K562 (cell line): ENCODE measurements around the gene PCP4L1. TPM values are rescaled to one million over a fixed set of nuclear protein-coding genes. Genes with fewer than 3 reads are reported as not detected.

ENCODE experiments used
- CBX5 ChIP-seq: IDR thresholded peaks from 2 replicates; pipeline ENCODE4 v1.6.1; 2014; ENCODE audit warnings: low read depth, borderline replicate concordance
- FIP1L1 ChIP-seq: fragments of 200-400 bp; formaldehyde crosslinking; IDR thresholded peaks from 2 replicates; pipeline ENCODE4 v1.6.1; 2018; ENCODE audit warnings: mild to moderate bottlenecking, low read depth, low read length; ENCODE audit not compliant: poor library complexity, severe bottlenecking
- HINFP ChIP-seq: fragments of 450-650 bp; conservative IDR thresholded peaks from 2 replicates; pipeline ENCODE4 v1.6.1; 2016; ENCODE audit warnings: missing genetic modification characterization, low read depth, mild to moderate bottlenecking, control low read depth, missing compliant biosample characterization
- MEIS2 ChIP-seq: fragments of 450-650 bp; IDR thresholded peaks from 2 replicates; pipeline ENCODE4 v1.6.1; 2014; ENCODE audit warnings: mild to moderate bottlenecking; ENCODE audit not compliant: partially characterized antibody
- PTBP1 ChIP-seq: fragments of 200-400 bp; formaldehyde crosslinking; IDR thresholded peaks from 2 replicates; pipeline ENCODE4 v1.6.1; 2017; ENCODE audit warnings: low read depth, low read length
- SMAD3 ChIP-seq: fragments of 450-650 bp; formaldehyde crosslinking; conservative IDR thresholded peaks from 2 replicates; pipeline ENCODE4 v1.4.0; 2020; ENCODE audit warnings: mild to moderate bottlenecking
- TCFL5 ChIP-seq: fragments of 250-450 bp; sonication (Bioruptor Pico); conservative IDR thresholded peaks from 2 replicates; pipeline ENCODE4 v1.6.1; 2021; ENCODE audit warnings: mild to moderate bottlenecking, moderate library complexity, matching md5 sums
- polyA plus RNA-seq, 8 experiments: library from polyadenylated mRNA; depleted of rRNA in 4 of 8; stranded (reverse) in 5 of 8; unstranded in 3 of 8; fragments of >200 nt; fragmentation: Nextera tagmentation in 2 of 8; fragmentation: Illumina TruSeq in 1 of 8; extraction: Ambion mirVana in 2 of 8; extraction: Trizol in 1 of 8; gene quantifications; 2 replicates each; pipeline versions ENCODE4 v1.2.1 to v1.2.3, GENCODE V29; 2011 to 2014; ENCODE audit warnings: inconsistent platforms in 1 of 8, missing spikeins in 1 of 8
- total RNA-seq, 7 experiments: library from RNA; depleted of rRNA in 6 of 7; stranded (reverse); fragments of >200 nt in 6 of 7; fragmentation: Illumina TruSeq in 2 of 7; extraction: Trizol in 2 of 7; gene quantifications; 2 replicates each; pipeline versions ENCODE4 v1.2.1 to v1.2.3, GENCODE V29; 2011 to 2021; ENCODE audit warnings: low replicate concordance in 1 of 7
- TF ChIP-seq, protein P1 (sequence below): sonication (generic); formaldehyde crosslinking; IDR thresholded peaks from 2 replicates; pipeline ENCODE4 v1.8.1; 2022; ENCODE audit warnings: missing genetic modification reagents
- TF ChIP-seq, protein P2 (sequence below), 3 experiments: IDR thresholded peaks in 2 of 3; conservative IDR thresholded peaks in 1 of 3; 2 replicates each; pipeline ENCODE4 v1.5.1; 2011 to 2012; ENCODE audit warnings: low read length in 3 of 3, mild to moderate bottlenecking in 3 of 3, control low read depth in 2 of 3, improper control_type of control experiment in 1 of 3, inconsistent platforms in 1 of 3, low read depth in 1 of 3, mixed read lengths in 1 of 3, moderate library complexity in 1 of 3; ENCODE audit not compliant: insufficient read depth in 2 of 3
- TF ChIP-seq, protein P3 (sequence below): fragments of 200-600 bp; sonication (generic); IDR thresholded peaks from one replicate; pipeline ENCODE4 v1.6.1; 2012; ENCODE audit warnings: mild to moderate bottlenecking, low read depth, low read length, inconsistent platforms

Gene PCP4L1
- total and polyA plus RNA-seq, 9 of the 15 experiments (the other 6 are each of a cell fraction or from before 2014, with no cell fraction given) = not detected

DNA sequence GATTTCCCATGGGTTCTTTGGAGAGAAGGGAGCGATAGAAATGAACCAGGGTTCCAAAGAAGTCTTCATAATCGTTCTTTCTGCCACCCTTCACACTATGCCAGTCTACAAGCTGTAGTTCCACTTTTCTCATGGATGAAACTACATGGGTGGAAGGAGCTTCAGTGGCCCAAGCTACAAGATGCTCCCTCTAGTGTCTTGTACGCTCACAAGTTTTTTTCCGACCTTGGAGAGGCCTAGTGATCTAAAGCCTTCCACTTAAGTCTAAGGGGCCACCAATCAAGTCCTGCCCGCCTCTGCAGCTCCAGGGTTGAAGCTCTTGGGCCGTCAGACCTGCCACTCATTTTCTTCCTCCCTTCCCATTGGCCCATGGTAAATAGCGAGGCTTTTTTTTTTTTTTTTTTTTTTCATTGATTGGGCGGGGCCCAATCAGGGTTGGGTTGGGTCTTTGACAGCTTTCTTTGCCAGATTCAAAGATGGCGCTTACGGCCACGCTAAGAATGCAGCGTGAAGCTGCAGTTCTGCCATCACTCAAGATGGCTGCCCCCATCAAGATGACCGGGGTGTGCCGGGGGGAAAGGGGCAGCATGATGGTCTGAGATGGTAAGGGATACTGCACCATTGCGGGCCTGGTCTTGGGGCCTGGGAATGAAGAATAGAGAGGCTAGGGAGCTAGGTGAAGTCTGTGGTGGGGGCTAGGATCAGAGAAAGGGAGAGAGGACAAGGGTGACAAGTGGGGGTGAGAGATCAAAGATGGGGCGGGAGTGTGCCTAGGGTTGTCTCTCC is 32.8 kb upstream of the PCP4L1 start, which contains the start of gene TOMM40L (continued):
- TF ChIP-seq HINFP (tag) (0 out of 2 replicates have a peak, but pooled peaks have one; percentile 31), PTBP1 (no peak), TCFL5 (CRISPR knock-in tag) (no peak), FIP1L1 (no peak), CBX5 (no peak), SMAD3 (0 out of 2 replicates have a peak, but pooled peaks have one; percentile 58), MEIS2 (peak; percentile 86)
- TF ChIP-seq, protein P1, sequence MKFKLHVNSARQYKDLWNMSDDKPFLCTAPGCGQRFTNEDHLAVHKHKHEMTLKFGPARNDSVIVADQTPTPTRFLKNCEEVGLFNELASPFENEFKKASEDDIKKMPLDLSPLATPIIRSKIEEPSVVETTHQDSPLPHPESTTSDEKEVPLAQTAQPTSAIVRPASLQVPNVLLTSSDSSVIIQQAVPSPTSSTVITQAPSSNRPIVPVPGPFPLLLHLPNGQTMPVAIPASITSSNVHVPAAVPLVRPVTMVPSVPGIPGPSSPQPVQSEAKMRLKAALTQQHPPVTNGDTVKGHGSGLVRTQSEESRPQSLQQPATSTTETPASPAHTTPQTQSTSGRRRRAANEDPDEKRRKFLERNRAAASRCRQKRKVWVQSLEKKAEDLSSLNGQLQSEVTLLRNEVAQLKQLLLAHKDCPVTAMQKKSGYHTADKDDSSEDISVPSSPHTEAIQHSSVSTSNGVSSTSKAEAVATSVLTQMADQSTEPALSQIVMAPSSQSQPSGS (CRISPR knock-in tag) = no peak
- TF ChIP-seq, protein P2, sequence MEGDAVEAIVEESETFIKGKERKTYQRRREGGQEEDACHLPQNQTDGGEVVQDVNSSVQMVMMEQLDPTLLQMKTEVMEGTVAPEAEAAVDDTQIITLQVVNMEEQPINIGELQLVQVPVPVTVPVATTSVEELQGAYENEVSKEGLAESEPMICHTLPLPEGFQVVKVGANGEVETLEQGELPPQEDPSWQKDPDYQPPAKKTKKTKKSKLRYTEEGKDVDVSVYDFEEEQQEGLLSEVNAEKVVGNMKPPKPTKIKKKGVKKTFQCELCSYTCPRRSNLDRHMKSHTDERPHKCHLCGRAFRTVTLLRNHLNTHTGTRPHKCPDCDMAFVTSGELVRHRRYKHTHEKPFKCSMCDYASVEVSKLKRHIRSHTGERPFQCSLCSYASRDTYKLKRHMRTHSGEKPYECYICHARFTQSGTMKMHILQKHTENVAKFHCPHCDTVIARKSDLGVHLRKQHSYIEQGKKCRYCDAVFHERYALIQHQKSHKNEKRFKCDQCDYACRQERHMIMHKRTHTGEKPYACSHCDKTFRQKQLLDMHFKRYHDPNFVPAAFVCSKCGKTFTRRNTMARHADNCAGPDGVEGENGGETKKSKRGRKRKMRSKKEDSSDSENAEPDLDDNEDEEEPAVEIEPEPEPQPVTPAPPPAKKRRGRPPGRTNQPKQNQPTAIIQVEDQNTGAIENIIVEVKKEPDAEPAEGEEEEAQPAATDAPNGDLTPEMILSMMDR (IDR thresholded peaks at IDR 0.05 in 2 of 3, conservative IDR thresholded peaks at IDR 0.05 in 1 of 3; ENCODE audit: insufficient read depth in 2 of 3, low read depth in 1 of 3, low read length in 3 of 3) = peak; percentile 72 to 88 (median 84)
- TF ChIP-seq, protein P3, sequence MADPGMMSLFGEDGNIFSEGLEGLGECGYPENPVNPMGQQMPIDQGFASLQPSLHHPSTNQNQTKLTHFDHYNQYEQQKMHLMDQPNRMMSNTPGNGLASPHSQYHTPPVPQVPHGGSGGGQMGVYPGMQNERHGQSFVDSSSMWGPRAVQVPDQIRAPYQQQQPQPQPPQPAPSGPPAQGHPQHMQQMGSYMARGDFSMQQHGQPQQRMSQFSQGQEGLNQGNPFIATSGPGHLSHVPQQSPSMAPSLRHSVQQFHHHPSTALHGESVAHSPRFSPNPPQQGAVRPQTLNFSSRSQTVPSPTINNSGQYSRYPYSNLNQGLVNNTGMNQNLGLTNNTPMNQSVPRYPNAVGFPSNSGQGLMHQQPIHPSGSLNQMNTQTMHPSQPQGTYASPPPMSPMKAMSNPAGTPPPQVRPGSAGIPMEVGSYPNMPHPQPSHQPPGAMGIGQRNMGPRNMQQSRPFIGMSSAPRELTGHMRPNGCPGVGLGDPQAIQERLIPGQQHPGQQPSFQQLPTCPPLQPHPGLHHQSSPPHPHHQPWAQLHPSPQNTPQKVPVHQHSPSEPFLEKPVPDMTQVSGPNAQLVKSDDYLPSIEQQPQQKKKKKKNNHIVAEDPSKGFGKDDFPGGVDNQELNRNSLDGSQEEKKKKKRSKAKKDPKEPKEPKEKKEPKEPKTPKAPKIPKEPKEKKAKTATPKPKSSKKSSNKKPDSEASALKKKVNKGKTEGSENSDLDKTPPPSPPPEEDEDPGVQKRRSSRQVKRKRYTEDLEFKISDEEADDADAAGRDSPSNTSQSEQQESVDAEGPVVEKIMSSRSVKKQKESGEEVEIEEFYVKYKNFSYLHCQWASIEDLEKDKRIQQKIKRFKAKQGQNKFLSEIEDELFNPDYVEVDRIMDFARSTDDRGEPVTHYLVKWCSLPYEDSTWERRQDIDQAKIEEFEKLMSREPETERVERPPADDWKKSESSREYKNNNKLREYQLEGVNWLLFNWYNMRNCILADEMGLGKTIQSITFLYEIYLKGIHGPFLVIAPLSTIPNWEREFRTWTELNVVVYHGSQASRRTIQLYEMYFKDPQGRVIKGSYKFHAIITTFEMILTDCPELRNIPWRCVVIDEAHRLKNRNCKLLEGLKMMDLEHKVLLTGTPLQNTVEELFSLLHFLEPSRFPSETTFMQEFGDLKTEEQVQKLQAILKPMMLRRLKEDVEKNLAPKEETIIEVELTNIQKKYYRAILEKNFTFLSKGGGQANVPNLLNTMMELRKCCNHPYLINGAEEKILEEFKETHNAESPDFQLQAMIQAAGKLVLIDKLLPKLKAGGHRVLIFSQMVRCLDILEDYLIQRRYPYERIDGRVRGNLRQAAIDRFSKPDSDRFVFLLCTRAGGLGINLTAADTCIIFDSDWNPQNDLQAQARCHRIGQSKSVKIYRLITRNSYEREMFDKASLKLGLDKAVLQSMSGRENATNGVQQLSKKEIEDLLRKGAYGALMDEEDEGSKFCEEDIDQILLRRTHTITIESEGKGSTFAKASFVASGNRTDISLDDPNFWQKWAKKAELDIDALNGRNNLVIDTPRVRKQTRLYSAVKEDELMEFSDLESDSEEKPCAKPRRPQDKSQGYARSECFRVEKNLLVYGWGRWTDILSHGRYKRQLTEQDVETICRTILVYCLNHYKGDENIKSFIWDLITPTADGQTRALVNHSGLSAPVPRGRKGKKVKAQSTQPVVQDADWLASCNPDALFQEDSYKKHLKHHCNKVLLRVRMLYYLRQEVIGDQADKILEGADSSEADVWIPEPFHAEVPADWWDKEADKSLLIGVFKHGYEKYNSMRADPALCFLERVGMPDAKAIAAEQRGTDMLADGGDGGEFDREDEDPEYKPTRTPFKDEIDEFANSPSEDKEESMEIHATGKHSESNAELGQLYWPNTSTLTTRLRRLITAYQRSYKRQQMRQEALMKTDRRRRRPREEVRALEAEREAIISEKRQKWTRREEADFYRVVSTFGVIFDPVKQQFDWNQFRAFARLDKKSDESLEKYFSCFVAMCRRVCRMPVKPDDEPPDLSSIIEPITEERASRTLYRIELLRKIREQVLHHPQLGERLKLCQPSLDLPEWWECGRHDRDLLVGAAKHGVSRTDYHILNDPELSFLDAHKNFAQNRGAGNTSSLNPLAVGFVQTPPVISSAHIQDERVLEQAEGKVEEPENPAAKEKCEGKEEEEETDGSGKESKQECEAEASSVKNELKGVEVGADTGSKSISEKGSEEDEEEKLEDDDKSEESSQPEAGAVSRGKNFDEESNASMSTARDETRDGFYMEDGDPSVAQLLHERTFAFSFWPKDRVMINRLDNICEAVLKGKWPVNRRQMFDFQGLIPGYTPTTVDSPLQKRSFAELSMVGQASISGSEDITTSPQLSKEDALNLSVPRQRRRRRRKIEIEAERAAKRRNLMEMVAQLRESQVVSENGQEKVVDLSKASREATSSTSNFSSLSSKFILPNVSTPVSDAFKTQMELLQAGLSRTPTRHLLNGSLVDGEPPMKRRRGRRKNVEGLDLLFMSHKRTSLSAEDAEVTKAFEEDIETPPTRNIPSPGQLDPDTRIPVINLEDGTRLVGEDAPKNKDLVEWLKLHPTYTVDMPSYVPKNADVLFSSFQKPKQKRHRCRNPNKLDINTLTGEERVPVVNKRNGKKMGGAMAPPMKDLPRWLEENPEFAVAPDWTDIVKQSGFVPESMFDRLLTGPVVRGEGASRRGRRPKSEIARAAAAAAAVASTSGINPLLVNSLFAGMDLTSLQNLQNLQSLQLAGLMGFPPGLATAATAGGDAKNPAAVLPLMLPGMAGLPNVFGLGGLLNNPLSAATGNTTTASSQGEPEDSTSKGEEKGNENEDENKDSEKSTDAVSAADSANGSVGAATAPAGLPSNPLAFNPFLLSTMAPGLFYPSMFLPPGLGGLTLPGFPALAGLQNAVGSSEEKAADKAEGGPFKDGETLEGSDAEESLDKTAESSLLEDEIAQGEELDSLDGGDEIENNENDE = no peak
